Stimulated activated CD4-positive, alpha-beta T cell treated with anti-CD3 and anti-CD28 coated beads, Interleukin-12 subunit alpha, Interleukin-12 subunit beta, amount 100 ng/mL, for 4 hours (primary cell): Measurements from ENCODE around the gene DHX30.
"Not testable (repeated sequence)": the region's sequence is repeated elsewhere in the genome, so short reads cannot be mapped to it uniquely, and the experiment has no call there.

Source experiments
- DNase-seq: peaks from one replicate; pipeline ENCODE4 v3.0.0-alpha.2; 2020

DHX30 gene

GRCh38 chr3:47802734-47803479 is at the start of gene DHX30:
Gene DHX30, plus strand, starts transcription at chr3:47803138. Its CDS starts 7,546 bp downstream, at chr3:47810684.
- peak; percentile 85 for DNase-seq

- DNase-seq, result no peak
Observed at GRCh38 chr3:47758261-47759025, 44.5 kb upstream of the DHX30 start.

GRCh38 chr3:47760207-47760606 is 42.7 kb upstream of the DHX30 start:
- DNase-seq, result not testable (repeated sequence)

GRCh38 chr3:47761046-47761445 is 41.9 kb upstream of the DHX30 start:
- no peak for DNase-seq

GRCh38 chr3:47762233-47762632 is 40.7 kb upstream of the DHX30 start:
- no peak for DNase-seq

- DNase-seq, result no peak
Observed at GRCh38 chr3:47766186-47766585, 36.8 kb upstream of the DHX30 start.

GRCh38 chr3:47772047-47772446 is 30.9 kb upstream of the DHX30 start:
- DNase-seq, result no peak

DNA sequence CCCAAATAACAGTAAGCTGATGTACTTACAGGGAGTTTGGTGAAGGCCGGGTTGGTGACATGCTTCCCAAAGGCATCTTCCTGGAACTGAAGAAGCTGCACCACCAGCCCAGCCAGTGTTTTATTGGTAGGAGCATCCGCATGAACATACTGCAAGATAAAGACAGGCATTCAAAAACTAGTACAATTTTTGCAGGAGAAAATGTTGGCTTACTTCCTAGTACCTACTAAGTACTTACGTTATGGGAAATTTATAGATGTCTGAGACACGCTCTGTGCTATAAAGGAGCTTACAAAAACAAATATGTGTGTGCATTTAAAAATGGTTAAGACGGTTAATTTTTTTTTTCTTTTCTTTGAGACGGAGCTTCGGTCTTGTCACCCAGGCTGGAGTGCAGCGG is 30.1 kb upstream of the DHX30 start:
- DNase-seq, result no peak

DNA sequence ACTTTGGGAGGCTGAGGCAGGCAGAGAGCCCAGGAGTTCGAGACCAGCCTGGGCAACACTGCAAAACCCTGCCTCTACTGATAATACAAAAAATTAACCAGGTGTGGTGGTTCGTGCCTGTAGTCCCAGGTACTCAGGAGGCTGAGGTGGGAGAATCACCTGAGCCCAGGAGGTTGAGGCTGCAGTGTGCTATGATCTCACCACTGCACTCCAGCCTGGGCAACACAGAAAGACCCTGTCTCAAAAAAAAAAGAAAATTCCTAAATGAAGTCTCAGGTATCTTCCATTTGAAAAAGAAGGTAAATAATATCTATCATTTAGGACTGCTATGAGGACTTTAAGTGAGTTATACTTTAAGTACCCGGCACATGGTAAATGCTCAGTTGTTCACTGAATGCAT is 24.2 kb upstream of the DHX30 start:
- no peak for DNase-seq

DNA sequence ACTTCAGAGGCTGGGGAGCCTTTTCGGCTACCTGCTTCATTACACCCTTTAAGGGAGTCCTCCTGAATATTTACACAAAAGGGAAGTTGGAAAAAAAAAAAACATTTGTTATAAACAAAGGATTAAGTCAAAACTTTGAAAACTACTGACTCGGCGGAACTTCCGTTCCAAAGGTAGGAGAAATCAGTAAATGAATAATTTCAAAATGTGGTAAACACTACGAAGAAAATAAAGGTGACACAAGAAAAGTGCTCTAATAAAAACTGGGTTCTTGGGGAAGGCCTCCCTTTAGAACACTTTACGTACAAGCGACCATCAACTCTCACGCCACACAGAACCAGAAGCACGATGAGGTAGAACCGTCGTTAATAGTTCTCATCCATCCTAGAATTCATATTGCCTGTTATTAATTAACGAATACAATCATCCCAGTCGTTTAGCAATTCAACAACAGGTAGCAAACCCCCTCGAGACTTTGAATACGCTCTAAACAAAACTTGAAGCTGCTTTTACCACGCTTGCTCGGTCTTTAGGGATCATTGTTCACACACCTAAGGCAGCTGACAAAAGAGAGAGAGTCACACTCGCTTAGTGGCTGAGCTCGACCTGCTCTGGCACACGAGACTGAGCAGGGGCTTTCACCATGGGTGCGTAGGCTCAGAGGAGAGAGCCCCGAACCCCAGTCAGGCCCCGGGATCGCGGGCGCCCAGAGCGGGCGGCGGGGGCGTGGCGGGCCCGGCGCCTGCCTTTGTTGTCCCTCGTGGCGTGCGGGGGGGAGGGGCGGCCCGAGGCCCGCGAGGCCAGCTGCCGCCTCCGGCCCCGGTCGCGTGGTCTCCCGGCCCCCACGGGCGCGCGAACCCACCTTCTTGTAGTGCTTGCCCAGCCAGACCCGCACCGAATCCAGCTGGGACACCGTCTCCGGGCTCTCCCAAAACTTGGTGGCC is 21.9 kb upstream of the DHX30 start:
- peak; percentile 67 for DNase-seq

- peak; percentile 96 for DNase-seq
Observed at GRCh38 chr3:47781685-47782445, 21.1 kb upstream of the DHX30 start, which contains the start of gene SMARCC1. Gene SMARCC1, minus strand, starts transcription at chr3:47781893. Its CDS starts 96 bp downstream, at chr3:47781797.

DNA sequence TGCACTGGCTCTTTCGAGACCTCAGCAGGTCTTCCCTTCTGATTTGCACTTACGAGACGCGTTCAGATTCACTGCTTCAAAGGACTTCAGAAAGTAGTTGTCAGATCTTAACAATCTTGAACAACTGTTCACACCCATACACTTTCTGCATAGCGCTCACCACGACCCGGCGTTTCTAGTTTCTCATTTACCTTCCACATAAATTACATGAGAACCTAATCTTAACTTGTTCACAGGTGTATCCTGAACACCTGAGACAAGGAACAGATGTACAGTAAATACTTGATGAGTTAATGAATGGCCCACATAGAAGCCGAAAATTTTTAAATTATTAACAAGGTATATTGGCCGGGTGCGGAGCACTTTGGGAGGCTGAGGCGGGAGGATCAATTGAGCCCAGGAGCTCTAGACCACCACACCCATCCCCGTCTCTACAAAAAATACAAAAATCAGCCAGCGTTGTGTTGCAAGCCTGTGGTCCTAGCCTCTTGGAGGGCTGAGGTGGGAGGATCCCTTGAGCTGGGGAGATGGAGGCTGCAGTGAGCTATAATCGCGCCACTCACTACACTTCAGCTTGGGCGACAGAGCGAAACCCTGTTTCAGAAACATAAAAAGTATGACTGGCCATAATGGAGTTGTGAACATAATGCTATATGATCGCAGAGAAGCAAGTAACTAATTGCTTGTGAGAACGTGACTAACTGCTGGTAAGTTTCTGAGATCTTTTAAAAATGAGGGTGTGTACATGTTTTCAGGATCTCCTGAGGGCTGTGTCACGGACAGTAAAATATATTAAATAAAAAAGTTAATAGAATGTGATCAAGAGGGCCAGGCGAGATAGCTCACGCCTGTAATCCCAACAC is 20.3 kb upstream of the DHX30 start:
- DNase-seq, result no peak

GRCh38 chr3:47783673-47784072 is 19.3 kb upstream of the DHX30 start:
- DNase-seq, result no peak

DNA sequence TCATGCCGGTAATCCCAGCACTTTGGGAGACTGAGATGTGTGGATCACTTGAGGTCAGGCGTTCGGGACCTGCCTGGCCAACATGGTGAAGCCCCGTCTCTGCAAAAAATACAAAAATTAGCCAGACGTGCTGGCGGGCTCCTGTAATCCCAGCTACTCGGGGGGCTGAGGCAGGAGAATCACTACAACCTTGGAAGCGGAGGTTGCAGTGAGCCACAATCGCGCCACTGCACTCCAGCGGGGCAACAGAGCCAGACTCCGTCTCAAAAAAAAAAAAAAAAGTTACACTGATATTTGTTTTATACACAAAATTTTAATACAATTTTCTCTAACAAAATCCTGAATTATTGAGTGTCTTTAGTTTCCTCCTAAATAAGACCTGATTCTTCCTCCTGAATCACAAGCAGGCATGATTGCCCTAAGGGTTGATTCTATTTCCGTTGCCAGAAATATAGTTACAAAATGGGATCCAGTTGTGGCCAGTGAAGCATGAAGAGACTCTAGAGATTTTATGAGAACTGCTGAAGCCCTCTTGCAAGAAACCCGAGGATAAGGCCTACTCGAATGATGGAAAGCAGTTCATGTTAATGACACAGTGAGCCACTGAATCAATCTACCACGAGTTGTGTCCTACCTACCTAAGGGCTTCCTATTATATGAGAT is 11.6 kb upstream of the DHX30 start:
- DNase-seq, result no peak

DNA sequence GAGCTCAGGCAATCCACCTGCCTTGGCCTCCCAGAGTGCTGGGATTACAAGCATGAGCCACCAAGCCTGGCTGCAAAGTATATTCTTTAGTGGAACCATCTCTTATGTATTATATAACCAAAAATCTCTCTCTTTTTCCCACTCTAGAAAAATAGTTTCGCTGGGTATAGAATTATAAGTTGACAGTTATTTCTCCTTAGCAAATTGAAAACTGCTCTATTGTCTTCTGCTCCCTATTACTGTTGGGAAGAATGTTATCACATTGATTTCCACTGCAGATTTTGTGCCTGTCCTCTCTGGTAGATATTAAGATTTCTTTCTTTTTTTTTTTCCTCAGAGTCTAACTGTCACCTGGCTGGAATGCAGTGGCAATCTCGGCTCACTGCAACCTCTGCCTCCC is 10.2 kb upstream of the DHX30 start:
- no peak for DNase-seq

DNA sequence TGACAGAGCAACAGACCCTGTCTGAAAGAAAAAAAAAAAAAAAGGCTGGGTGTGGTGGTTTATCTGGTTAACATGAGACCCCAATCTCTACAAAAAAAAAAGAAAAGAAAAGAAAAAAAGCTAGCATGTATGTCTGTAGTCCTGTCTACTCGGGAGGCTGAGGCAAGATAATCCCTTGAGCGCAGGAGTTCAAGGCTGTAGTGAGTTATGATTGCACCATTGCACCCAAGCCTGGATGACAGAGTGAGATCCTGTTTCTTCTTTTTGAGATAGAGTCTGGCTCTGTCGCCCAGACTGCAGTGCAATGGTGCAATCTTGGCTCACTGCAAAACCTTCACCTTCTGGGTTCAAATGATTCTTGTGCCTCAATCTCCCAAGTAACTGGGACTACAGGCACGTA is 8.4 kb upstream of the DHX30 start:
- no peak for DNase-seq

GRCh38 chr3:47799733-47800132 is 3.2 kb upstream of the DHX30 start:
- no peak for DNase-seq

GRCh38 chr3:47803480-47804025 is 615 bp downstream of the DHX30 start:
- no peak for DNase-seq

DNA sequence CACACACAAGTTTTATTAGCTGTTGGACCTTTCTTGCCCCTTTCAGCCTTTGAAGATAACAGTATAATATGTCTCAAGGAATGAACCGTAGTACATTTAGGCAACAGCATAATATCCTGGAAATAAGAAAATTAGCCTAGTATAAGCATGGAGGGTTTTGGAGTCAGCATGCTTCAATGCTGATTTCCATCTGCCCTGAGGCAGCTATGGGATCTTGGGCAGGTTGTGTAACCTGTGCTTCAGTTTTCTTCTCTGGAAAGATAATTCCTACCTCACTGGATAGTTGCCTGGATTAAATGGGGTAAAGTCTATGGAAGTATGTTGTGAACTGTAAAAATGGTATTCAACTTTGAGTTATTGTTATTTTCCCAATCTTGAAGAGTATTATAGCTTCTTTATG is 1.6 kb downstream of the DHX30 start:
- DNase-seq, result no peak

DNA sequence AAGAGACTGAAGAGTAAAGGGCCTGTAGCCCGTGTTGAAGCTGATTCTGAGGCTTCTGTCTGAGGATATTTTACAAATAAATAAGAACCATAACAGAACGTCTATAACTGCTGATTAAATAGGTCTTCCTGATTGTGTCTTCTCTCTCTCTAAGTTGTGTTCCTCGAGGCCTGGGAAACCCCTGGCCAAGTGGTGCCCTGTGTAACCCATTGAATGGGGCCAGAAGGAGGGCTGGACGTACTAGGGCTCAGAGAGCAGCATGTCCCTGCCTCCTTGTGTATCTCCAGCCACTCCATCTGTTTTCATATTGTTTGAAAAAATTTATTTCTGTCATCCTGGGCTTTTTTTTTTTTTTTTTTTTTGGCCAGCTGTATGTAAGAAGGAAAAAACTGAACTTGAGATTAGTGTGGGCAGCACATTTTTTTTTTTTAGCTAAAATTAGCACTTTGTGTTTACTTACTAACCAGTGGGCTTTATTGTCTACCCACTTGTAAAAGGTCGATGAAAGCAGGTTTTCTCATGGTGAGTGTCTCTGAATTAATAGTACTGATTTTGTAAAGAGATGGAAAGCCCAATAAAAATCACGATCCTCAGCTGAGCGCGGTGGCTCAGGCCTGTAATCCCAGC is 10.7 kb downstream of the DHX30 start:
- no peak for DNase-seq
